GM12874 (cell line): ENCODE data around the gene SLAMF8.

ENCODE experiments used
- TF ChIP-seq, protein P1 (sequence below): IDR thresholded peaks from 2 replicates; pipeline ENCODE4 v1.5.1; 2011; ENCODE audit warnings: low read depth, mild to moderate bottlenecking, control low read depth, low read length, moderate library complexity; ENCODE audit not compliant: insufficient read depth

The SLAMF8 gene

DNA sequence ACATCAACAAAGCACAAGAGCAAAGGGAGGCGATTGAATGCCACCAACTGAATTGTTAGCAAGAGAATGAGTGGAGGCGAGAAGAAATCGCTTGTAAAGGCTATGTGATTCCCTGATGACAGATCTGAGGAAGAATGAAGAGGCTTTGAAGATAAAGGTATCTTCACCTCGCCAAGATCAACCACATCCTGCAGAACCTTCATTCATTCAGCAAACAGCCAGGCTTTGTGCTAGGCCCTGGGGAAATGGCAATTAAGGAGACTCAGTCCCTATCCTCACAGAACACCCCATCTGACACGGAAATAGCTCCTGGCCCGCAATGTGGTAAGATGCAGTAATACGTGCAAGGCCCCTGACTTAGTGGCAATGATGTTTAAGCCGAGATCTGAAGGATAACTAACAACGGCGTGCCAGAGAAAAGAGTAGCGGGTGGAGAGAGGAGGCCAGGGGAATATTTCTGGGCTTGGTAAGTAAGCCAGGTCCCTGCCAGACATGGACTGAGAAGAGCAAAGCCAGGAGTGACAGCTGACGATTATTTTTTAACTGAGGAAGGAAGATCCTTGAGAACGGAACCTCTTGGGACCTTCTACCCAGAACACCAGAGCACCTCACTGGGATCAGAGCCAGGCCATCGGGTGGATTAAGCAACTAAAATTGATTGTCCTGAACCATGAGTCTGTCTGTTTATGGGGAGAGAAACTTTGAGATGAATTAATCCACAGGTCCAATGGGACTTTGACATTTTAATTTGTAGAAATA lies 40.4 kb downstream of the SLAMF8 start:
- TF ChIP-seq, protein P1, sequence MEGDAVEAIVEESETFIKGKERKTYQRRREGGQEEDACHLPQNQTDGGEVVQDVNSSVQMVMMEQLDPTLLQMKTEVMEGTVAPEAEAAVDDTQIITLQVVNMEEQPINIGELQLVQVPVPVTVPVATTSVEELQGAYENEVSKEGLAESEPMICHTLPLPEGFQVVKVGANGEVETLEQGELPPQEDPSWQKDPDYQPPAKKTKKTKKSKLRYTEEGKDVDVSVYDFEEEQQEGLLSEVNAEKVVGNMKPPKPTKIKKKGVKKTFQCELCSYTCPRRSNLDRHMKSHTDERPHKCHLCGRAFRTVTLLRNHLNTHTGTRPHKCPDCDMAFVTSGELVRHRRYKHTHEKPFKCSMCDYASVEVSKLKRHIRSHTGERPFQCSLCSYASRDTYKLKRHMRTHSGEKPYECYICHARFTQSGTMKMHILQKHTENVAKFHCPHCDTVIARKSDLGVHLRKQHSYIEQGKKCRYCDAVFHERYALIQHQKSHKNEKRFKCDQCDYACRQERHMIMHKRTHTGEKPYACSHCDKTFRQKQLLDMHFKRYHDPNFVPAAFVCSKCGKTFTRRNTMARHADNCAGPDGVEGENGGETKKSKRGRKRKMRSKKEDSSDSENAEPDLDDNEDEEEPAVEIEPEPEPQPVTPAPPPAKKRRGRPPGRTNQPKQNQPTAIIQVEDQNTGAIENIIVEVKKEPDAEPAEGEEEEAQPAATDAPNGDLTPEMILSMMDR: no peak

DNA sequence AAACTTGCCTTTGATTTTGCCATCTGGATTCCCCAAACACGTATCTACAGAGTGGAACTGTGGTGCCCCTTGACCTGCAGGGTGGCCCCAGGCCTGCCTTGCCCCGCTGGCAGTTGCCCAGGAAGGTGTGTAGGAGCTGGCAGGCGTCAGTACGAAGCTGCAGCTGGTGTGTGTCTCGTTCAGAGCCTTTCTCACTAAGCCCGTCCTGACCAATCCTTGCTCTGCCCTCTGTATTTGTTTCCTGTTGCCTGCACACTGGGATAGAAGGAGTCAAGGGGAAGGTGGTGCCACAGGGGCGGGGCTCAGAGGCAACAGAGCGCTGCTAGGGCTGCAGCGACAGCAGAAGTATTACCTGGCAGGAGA lies 41.0 kb downstream of the SLAMF8 start:
- TF ChIP-seq, protein P1: no peak

DNA sequence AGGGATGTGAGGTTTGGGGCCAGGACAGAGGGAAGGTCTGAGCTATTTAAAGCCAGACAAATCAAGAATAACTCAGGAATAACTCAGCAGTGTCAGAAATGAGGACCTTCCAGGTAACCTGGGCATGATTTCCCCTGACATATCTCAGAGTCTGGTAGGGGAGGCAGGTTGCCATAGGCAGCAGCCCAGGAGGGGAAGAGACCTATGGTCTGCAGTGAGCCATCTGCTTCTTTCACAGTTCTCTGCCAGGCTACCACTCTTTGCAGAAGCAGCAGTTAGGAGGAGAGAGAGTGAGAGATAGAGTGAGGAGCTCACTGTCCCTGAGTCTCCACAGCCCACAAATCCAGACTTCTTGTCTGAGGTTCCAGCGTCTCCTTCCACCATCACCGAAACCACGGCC lies 42.1 kb downstream of the SLAMF8 start:
- TF ChIP-seq, protein P1: no peak

DNA sequence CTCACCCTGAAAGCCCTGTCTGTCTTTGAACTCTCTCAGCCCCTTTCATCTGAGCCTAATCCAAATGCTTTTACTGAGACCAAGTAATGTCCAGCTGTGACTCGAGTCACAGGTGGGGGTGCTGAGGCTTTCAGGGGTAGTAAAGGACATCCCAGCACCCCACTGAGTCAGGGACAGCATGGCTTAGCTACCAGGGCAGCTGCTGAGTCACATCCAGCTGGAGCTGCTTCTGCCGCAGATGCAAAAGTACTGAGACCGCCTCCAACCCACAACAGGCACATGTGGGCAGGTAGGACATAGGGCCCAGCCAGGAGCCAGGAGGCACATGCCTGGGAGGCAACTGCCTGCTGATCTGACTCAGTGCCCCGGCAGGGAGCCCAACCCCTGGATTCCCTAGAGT lies 42.5 kb downstream of the SLAMF8 start:
- TF ChIP-seq, protein P1: no peak

DNA sequence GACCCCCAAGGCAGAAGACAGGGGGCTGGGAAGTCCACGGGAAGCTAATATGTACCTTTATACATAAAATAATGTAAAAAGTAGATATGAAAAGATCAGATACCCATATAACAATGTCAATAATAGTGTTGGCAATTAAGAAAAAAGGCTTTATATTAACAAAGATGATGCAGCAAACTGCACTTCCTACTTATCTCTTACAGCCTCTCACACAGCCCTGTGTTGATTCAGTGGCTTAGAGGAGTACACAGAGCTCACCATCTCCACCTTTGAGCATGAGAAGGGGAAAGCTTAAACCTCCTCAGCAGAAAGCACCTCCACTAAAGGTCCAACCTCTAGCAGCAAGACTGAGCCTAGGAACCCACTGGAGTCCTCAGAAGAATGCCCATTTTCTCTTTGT lies 42.9 kb downstream of the SLAMF8 start:
- TF ChIP-seq, protein P1: no peak

DNA sequence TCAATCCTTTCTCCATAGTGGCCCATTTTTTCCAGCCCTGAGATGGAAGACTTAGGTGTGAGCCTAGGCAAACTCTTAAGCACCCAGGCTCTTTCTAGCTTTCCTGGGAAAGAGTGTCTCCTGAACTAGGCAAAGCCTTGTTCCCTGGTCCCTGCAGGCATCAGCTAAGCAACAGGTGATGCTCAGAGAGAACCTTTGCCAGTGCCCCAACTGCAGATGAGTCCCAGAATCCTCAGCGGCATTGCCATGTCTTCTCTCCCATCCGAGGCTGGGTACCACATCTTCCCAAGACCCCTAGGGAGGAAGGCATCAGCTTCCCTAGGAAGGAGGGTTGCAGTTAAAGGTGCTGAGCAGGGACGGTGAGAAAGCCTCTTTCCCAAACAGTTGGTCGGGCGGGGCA lies 44.0 kb downstream of the SLAMF8 start:
- TF ChIP-seq, protein P1: no peak

DNA sequence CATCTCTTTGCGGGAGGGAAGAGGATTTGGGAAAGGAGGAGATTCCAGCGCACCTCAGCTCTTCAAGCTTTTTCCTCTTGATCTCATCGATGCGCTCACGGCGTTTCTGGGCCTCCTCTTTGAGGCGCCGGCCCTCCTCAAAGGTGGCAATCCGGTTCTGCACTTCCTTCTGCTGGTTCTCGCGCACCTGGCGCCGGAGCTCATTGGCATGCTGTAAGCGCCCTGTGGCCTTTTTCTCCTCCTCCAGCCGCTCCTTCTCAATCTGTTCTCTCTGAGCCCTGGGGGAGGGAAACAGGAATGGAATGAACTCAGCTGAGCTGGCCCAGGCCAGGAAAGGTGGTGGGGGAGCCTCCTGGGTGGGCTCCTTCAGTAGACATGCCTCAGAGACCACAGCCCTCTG lies 46.2 kb downstream of the SLAMF8 start:
- TF ChIP-seq, protein P1: no peak
